PC-3 (cell line): ENCODE measurements around the gene MUC6. TPM values are rescaled to one million over a fixed set of nuclear protein-coding genes. Genes with fewer than 3 reads are reported as not detected.

Experiments
- ATAC-seq: fragments of 200-7000 bp; cut with Tn5 transposase; 2 replicates; pipeline ENCODE4 v1.9.1; 2020; ENCODE audit warnings: mild to moderate bottlenecking, moderate library complexity
- BruUV-seq: library from RNA; stranded (reverse); fragments of 400-500 nt; replicated peaks from 2 replicates; lab custom pipeline; 2021; lab: Mats Ljungman, UMichigan
- CTCF ChIA-PET: fragments of 300-600 bp; sonication (Branson Sonifier 250); formaldehyde crosslinking; loops from one replicate; lab custom pipeline; 2022; ENCODE audit warnings: antibody characterized with exemption; lab: Charles Lee
- POLR2A ChIA-PET: fragments of 300-600 bp; sonication (Branson Sonifier 250); formaldehyde crosslinking; loops from one replicate; lab custom pipeline; 2022; ENCODE audit warnings: antibody characterized with exemption; ENCODE audit not compliant: unreplicated experiment; lab: Charles Lee
- DNase-seq: peaks from one replicate; pipeline ENCODE4 v3.0.0-alpha.2; 2015
- H2AFZ ChIP-seq: fragments of 300-600 bp; sonication (generic); 2 replicates; pipeline ENCODE4 v1.6.0; 2016; ENCODE audit warnings: antibody characterized with exemption, low read length
- H3F3A ChIP-seq: fragments of 300-600 bp; sonication (generic); one replicate; pipeline ENCODE4 v1.6.0; 2017; ENCODE audit warnings: antibody characterized with exemption, low read length, control low read depth, mild to moderate bottlenecking; ENCODE audit not compliant: unreplicated experiment
- H3K27ac ChIP-seq: fragments of 300-600 bp; sonication (generic); 2 replicates; pipeline ENCODE4 v1.5.1; 2016; ENCODE audit warnings: mild to moderate bottlenecking, low read length
- H3K27me3 ChIP-seq: fragments of 300-600 bp; sonication (generic); 2 replicates; pipeline ENCODE4 v1.6.1; 2016; ENCODE audit warnings: low read length, mixed read lengths
- H3K36me3 ChIP-seq: fragments of 300-600 bp; sonication (generic); 2 replicates; pipeline ENCODE4 v1.6.1; 2016; ENCODE audit warnings: low read depth, mixed run types, low read length, mixed read lengths
- H3K4me1 ChIP-seq: fragments of 300-600 bp; sonication (generic); 2 replicates; pipeline ENCODE4 v1.5.1; 2016; ENCODE audit warnings: low read length; ENCODE audit not compliant: insufficient read depth
- H3K4me2 ChIP-seq: fragments of 300-600 bp; sonication (generic); 2 replicates; pipeline ENCODE4 v1.6.0; 2016; ENCODE audit warnings: low read length
- H3K4me3 ChIP-seq: fragments of 300-600 bp; sonication (generic); 2 replicates; pipeline ENCODE4 v1.5.1; 2016; ENCODE audit warnings: mild to moderate bottlenecking, low read length, mixed read lengths
- H3K79me2 ChIP-seq: fragments of 300-600 bp; sonication (generic); 2 replicates; pipeline ENCODE4 v1.6.1; 2017; ENCODE audit warnings: low read length, mixed read lengths
- H3K9ac ChIP-seq: fragments of 300-600 bp; sonication (generic); 2 replicates; pipeline ENCODE4 v1.6.0; 2016; ENCODE audit warnings: mild to moderate bottlenecking, low read length
- H3K9me2 ChIP-seq: fragments of 300-600 bp; sonication (generic); replicated peaks from 2 replicates; pipeline ENCODE4 v1.6.1; 2016; ENCODE audit warnings: mixed run types, low read length, mixed read lengths
- H3K9me3 ChIP-seq: fragments of 300-600 bp; sonication (generic); 2 replicates; pipeline ENCODE4 v1.6.1; 2016; ENCODE audit warnings: low read length, mixed read lengths
- H4K20me1 ChIP-seq: fragments of 300-600 bp; sonication (generic); 2 replicates; pipeline ENCODE4 v1.6.1; 2016; ENCODE audit warnings: low read length, mixed read lengths
- CTCF ChIP-seq: fragments of 300-600 bp; sonication (generic); conservative IDR thresholded peaks from 2 replicates; pipeline ENCODE4 v1.5.1; 2017; ENCODE audit warnings: antibody characterized with exemption, low read depth, mild to moderate bottlenecking, low read length
- EZH2 ChIP-seq: fragments of 300-600 bp; sonication (generic); IDR thresholded peaks from one replicate; pipeline ENCODE4 v1.6.1; 2017; ENCODE audit warnings: antibody characterized with exemption, mild to moderate bottlenecking, low read length; ENCODE audit not compliant: unreplicated experiment
- EZH2phosphoT487 ChIP-seq: fragments of 300-600 bp; sonication (generic); IDR thresholded peaks from 2 replicates; pipeline ENCODE4 v1.6.1; 2018; ENCODE audit warnings: mild to moderate bottlenecking, antibody characterized with exemption, low read length, borderline replicate concordance
- intact Hi-C: fragments of 100-400 bp; cut with micrococcal nuclease; formaldehyde crosslinking; loops from 2 replicates; pipeline ENCODE4 v1.9.0; 2023
- total RNA-seq: library from RNA; depleted of rRNA; stranded (reverse); fragments of >200 nt; gene quantifications from 2 replicates; pipeline ENCODE4 v1.2.3, GENCODE V29; 2014

MUC6 gene
- total RNA-seq, 1 experiment from 2014 or later = 0.18 TPM

GRCh38 chr11:1024597-1025409, 11.7 kb downstream of the MUC6 start:
- H3K9me3 ChIP-seq = no peaks in the 10 kb centered on the region
- DNase-seq (no peak), ATAC-seq (no peak)
- no peak overlapping the region for H3K4me2 ChIP-seq
- H3K36me3 ChIP-seq = no peaks in the 10 kb centered on the region
- no peaks in the 10 kb centered on the region for H3K4me1 ChIP-seq
- H3K79me2 ChIP-seq = no peaks in the 10 kb centered on the region
- POLR2A ChIA-PET = no interaction called here
- TSS peak; percentile 30 for BruUV-seq
- H3F3A ChIP-seq = no peaks in the 10 kb centered on the region
- intact Hi-C loops = no loop called here
- H3K9ac ChIP-seq = no peak overlapping the region
- no peaks in the 10 kb centered on the region for H3K9me2 ChIP-seq
- CTCF ChIA-PET = no interaction called here
- no peak overlapping the region for H3K4me3 ChIP-seq
- H3K27ac ChIP-seq = no peak overlapping the region
- H3K27me3 ChIP-seq = no peaks in the 10 kb centered on the region
- TF ChIP-seq EZH2phosphoT487 (no peak), CTCF (no peak), EZH2 (no peak)
- no peaks in the 10 kb centered on the region for H4K20me1 ChIP-seq
- no peak overlapping the region for H2AFZ ChIP-seq

- Histone ChIP-seq H3K36me3 (no peaks in the 10 kb centered on the region), H3K27ac (no peak overlapping the region), H3K4me2 (no peak overlapping the region), H3K4me1 (no peaks in the 10 kb centered on the region), H2AFZ (no peak overlapping the region), H3K27me3 (no peaks in the 10 kb centered on the region), H3K9me3 (no peaks in the 10 kb centered on the region), H3K9me2 (no peaks in the 10 kb centered on the region), H3K4me3 (no peak overlapping the region), H3K79me2 (no peaks in the 10 kb centered on the region), H4K20me1 (no peaks in the 10 kb centered on the region), H3K9ac (no peak overlapping the region), H3F3A (no peaks in the 10 kb centered on the region)
- ATAC-seq (no peak), DNase-seq (no peak)
- CTCF ChIA-PET = no interaction called here
- intact Hi-C loops = no loop called here
- TF ChIP-seq EZH2 (no peak), EZH2phosphoT487 (no peak), CTCF (no peak)
- POLR2A ChIA-PET = no interaction called here
- no TSS peak for BruUV-seq
Observed at GRCh38 chr11:1023811-1024596, 12.5 kb downstream of the MUC6 start.
